Upper lobe of left lung (tissue), 4 donors: Measurements from ENCODE around the gene NDUFB2.

ENCODE experiments used
- EP300 ChIP-seq, 4 donors: sonication (generic); formaldehyde crosslinking; IDR thresholded peaks; one replicate each; pipeline ENCODE4 v1.5.1; 2017; ENCODE audit warnings: antibody characterized with exemption in 4 of 4, control low read depth in 2 of 4
- POLR2A ChIP-seq, 4 donors: fragments of 450-650 bp; IDR thresholded peaks; one replicate each; pipeline ENCODE4 v1.5.1; 2016 to 2017; ENCODE audit warnings: antibody characterized with exemption in 4 of 4, mild to moderate bottlenecking in 2 of 4
- POLR2AphosphoS5 ChIP-seq, 2 donors: sonication (generic); formaldehyde crosslinking; IDR thresholded peaks; one replicate each; pipeline ENCODE4 v1.5.1; 2017; ENCODE audit warnings: antibody characterized with exemption in 2 of 2
- TF ChIP-seq, protein P1 (sequence below), 6 experiments: fragments of 450-650 bp in 4 of 6; fragments of 200-600 bp in 2 of 6; sonication (generic) in 2 of 6; IDR thresholded peaks; one replicate each; pipeline ENCODE4 v1.5.1; 2016 to 2019; ENCODE audit warnings: antibody characterized with exemption in 6 of 6

DNA sequence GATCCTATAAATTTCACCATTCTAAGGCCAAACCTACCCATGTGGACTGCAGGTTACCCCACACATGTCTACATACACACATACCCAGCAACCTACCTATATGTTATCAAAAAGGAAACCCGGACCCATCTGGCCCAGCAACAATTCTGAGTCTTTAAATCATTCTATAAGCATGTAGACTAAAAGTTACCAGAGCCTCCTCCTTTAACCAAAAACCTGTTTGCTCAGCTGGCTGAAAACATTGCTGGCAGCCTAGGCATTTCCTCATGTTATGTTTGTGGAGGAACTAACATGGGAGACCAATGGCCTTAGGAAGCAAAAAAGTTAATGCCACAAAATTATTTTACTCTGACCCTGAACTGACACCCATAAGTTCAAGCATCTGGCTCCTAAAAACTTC, 29.0 kb upstream of the NDUFB2 start:
- TF ChIP-seq, protein P1, sequence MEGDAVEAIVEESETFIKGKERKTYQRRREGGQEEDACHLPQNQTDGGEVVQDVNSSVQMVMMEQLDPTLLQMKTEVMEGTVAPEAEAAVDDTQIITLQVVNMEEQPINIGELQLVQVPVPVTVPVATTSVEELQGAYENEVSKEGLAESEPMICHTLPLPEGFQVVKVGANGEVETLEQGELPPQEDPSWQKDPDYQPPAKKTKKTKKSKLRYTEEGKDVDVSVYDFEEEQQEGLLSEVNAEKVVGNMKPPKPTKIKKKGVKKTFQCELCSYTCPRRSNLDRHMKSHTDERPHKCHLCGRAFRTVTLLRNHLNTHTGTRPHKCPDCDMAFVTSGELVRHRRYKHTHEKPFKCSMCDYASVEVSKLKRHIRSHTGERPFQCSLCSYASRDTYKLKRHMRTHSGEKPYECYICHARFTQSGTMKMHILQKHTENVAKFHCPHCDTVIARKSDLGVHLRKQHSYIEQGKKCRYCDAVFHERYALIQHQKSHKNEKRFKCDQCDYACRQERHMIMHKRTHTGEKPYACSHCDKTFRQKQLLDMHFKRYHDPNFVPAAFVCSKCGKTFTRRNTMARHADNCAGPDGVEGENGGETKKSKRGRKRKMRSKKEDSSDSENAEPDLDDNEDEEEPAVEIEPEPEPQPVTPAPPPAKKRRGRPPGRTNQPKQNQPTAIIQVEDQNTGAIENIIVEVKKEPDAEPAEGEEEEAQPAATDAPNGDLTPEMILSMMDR (IDR thresholded peaks at IDR 0.05) = no peak
- TF ChIP-seq POLR2AphosphoS5 (IDR thresholded peaks at IDR 0.05) = no peak
- no peak for TF ChIP-seq POLR2A (IDR thresholded peaks at IDR 0.05)
- no peak for TF ChIP-seq EP300 (IDR thresholded peaks at IDR 0.05)
